M059J (cell line): Measurements from ENCODE around the gene PLEKHA8. TPM values are rescaled to one million over a fixed set of nuclear protein-coding genes. Genes with fewer than 3 reads are reported as not detected.
"Not testable (repeated sequence)": the region's sequence is repeated elsewhere in the genome, so short reads cannot be mapped to it uniquely, and the experiment has no call there.

Experiments used
- DNase-seq: peaks from one replicate; pipeline ENCODE4 v3.0.0-alpha.2; 2012; ENCODE audit warnings: low read depth
- total RNA-seq: library from RNA; depleted of rRNA; stranded (reverse); fragments of >200 nt; shearing (Covaris generic); gene quantifications from 2 replicates; pipeline ENCODE4 v1.2.3, GENCODE V29; 2014

Gene PLEKHA8
- total RNA-seq, 1 experiment from 2014 or later: 11.8 TPM

GRCh38 chr7:30062587-30062986, 34.4 kb downstream of the PLEKHA8 start:
- DNase-seq: peak; percentile 58

DNA sequence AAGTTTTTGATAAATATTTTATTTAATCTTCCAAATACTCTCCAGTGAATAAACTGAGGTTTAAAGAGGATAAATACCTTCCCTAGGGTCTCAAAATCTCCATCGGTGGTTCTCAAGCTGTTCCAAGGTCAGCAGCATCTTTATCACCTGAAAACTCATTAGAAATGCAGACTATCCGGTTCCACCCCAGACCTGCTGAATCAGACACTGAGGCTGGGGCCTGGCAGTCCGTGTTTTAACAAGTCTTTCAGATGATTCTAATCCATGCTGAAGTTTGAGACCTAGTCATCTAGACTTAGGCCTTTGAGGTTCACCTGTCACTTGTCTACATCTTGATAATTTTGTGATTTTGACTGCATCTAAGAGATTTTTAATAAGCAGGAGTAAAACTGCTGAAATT, 37.5 kb downstream of the PLEKHA8 start:
- no peak for DNase-seq

- DNase-seq: no peak
These were observed 38.5 kb downstream of the PLEKHA8 start for GRCh38 chr7:30066687-30067086.

DNA sequence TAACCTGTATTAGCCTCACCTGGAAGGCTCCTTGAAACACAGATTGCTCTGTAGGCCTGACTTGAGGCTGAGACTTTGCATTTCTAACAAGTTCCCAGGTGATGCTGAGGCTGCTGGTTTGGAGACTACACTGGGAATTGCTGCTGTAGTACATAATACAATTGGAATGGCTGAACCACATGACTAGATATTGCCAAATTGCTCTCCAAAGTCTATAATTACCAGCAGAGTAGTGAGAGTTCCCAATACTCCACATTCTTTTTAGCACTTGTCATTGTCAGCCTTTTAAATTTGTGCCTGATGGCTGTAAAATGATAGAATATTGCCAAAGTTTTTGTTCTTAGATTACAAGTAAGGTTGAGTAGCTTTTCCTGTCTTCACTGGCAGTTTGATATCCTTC, 39.9 kb downstream of the PLEKHA8 start:
- DNase-seq: peak; percentile 56

DNA sequence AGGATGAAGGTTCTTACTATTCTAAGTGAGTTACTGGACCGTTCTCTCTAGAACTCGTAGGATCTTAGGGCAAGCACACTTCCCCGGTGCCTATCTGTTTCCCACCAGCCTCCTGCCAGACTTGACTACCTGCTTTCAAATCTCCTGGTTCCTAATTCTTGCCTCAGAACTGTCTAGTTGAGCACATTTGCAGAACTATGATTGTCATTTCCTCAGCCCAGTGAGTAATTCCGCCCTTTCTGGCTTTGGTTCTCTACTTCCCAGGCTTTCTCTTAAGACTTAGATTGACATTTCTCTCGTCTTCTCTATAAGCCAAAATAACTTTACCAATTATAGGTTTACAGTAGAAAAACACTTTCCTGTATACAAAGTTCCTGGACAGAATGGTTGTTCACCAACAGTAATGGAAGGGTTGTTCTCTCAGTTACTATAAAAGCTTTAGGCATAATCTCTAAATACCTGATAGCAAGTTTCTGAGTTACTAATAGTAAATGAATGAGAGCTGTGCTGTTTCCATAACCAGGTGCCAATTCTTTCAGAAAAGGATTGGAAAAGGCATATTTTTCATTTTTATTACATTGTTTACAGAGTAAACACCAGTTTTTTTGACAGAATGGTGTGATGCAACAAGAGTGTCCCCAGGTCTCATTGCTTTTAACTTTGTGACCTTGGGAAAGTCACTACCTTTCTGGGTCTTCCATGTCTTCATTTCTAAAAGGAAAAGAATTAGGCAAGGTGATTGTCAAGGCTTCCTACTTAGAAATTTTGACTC, 41.1 kb downstream of the PLEKHA8 start:
- no peak for DNase-seq

GRCh38 chr7:30070052-30070451, 41.8 kb downstream of the PLEKHA8 start:
- no peak for DNase-seq

DNA sequence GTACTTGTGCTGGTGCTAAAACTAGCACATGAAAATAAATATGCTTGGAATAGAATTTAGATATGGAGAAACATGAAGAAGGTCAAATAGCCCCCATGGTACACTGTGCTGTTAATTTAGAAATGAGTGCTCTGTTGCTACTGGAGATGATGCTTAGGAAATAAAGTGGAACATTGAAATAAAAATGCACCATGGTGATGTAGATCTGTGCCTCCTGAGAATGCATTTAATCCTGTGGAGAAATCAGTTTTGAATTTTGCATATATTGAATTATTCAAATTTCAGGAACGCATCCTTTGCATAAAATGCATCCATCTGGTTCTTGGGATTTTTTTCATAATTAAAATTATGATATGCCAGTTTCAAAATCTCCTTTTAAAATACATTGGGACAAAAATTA, 44.5 kb downstream of the PLEKHA8 start:
- DNase-seq: no peak

DNA sequence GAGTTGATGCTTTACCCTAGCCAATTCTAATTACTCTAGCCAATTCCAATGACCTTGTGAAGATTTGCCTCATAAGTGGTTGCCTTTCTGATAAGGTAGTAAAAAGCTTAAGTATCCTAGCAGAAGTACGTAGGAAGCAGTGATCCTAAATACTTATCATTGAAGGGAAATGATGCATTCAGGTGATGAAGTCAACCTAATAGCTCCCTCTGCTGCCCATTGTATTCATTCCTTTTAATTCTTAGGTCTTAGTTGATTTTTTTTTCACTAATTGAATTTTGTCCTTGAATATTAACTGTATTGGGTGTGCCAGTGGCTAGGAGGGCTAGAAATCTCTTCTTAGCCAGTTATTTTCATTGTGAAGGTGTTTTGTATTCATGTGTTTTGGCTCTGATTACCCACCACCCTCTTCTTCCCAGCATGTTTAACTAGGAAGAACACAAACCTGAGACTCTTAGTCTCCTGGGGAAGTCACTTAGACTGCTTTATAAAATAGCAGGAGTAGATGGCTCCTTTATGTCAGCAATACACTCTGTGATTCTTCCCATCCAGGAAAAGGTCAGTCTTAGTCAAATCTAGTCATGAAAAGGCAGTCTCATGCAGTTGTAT, 46.3 kb downstream of the PLEKHA8 start:
- DNase-seq: peak; percentile 54

DNA sequence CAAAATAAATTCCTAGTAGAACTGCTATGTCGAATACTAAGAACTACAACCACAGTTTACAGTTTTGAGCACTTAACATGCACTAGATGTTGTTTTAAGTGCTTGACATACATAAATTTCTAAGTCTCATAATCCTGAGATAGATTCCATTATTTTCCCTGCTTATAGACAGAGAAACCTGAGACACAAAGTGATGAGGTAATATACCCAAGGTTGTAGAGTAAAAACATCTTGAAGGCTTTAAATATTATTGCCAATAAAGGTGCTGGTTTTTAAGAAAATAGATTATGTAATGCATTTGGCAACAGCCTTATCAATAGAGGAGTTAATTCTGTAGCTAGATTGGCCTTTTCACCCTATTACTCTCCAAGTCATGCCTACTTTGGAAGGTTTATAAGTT, 48.2 kb downstream of the PLEKHA8 start:
- no peak for DNase-seq

DNA sequence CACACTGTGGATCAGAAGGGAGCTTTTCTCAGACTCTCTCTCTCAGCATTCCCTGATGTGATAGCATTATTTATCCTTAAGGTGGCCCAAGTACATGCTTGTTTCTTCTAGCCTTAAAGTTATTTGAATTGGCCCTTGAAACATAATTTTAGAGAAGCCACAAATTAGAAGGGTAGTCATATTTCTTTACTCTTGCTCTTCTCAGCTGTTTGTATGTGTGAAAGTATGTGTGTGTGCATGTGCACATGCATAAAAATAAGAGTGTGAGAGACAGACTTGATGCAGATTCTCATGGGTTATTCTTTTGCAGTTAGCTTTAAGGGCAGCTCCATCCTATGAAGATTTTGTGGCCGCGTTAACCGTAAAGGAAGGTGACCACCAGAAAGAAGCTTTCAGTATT, 50.1 kb downstream of the PLEKHA8 start:
- no peak for DNase-seq

DNA sequence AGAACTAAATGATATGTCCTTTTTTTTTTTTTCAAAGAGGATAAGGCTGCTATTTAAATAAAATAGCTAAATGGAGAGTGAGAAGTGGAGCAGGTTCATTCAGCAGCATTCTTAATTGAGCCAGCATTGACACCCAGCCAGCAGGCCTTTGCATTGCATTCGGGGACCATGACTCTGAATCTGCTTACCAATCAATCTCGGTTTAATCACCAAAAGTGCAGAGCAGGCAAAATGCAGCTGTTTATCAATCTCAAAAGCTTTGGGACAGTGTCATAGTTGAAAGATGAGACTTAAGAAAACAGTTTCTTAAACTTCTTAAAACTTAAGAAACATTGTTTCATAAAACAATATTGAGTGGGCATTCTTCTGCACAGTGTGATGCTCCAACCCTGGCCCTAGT, 51.7 kb downstream of the PLEKHA8 start:
- DNase-seq: no peak

DNA sequence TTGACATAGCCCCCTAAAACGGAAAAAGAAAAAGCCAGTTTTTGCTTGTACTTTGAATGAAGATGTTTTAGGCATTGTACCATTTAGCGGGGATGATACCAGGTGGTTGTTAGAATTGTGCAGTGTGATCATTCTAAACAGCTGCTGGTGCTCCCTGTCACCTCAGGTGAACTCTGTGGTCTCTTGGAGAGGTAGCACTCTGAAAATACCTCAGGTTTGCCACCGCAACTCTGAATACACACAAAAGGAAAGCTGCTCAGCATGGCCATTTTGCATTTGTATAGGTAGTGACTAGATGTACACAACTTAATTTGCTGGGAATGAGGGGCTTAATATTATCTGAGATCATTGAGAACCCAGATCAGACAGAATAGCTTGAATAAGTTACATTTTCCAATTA, 52.6 kb downstream of the PLEKHA8 start:
- DNase-seq: no peak

DNA sequence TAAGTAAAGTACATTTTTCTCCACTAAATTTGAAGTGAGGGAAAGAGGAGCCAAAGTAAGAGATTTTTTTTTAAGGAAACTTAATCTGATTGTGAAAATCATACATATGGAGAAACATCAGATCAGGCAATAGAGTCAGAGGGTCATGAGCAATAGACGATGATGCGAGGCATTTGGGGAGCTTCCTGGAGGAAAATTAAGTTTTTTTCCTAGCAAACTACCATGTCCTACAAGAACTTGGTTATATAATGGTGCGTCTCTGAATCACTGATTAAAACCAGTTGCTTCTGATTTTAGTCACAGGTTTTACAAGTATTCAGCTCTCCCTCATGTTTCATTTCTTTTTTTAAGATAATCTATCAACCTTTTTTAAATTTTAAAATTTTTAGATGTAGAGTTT, 54.5 kb downstream of the PLEKHA8 start:
- no peak for DNase-seq

DNA sequence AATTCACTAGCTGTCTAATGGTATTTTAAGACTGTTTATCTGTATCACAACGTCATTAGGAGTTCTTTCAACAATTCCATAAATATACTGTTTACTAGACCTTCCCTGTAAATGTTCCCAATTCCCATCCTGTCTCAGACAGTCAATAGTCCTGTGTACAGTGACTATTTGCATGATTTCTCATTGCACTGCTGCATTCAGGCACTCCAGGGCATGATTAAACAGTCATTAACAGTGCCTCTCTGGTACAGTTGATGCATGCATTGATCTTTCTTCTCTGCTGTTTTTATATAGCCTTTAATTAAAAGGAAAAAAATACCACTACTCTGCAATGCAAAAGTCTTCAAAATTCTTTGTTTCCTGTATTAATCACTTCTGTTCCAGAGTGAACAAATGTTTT, 55.1 kb downstream of the PLEKHA8 start:
- DNase-seq: no peak

GRCh38 chr7:30084212-30084611, 56.0 kb downstream of the PLEKHA8 start:
- no peak for DNase-seq

GRCh38 chr7:30086529-30086928, 58.3 kb downstream of the PLEKHA8 start:
- no peak for DNase-seq

DNA sequence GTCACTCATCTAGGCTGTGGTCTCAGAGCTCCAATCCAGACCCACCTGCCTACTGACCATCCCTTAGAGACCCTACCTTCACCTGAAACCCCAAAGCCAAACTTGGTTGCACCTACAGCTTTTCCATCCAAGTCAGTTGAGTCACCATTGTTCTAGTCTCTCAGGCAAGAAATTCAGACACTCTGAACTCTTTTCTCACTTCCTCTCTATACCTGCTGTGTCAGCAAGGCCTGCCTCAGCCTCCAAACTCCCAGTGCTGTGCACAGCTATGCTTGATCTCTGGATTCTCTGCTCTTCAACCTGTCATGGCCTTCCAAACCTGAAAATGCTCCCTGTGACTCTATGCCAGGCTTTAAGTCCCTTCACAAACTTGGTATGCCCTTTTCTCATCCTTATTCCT, 59.2 kb downstream of the PLEKHA8 start:
- no peak for DNase-seq

DNA sequence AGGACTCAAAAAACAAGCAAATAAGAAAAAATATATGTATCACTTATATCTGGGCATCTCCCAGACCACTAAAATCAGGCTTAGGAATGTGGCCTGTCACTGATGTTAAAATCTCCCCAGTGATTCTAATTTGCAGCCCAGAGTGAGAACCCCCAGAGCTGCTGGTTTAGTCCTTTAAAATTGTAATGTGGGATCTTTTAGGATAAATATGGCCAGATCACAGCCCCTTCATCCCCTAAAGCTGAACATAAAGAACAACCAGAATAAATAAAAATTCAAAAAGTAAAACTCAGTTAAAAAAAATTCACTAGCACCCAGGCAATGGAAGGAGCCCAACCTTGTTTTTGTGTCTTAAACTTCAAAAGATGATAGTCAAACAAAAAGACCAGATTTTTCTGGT, 60.1 kb downstream of the PLEKHA8 start:
- DNase-seq: no peak

DNA sequence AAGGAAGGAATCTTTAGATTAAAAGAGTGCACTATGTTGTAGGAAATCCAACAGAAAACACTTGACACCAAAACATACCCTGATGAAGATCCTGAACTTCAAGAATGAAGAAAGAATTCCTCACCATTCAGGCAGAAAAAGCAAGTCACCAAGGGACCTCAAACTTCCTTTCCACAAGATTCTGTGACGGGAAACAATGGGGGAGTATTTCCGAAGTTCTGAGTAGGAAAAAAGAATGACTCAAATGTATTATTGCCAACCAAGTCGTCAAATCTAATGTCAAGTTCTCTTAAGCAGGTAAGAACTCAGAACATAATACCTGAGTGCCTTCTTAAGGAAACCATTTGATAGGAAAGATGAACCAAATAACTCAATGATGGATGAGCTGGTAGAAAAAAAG, 61.9 kb downstream of the PLEKHA8 start:
- DNase-seq: peak; percentile 8

DNA sequence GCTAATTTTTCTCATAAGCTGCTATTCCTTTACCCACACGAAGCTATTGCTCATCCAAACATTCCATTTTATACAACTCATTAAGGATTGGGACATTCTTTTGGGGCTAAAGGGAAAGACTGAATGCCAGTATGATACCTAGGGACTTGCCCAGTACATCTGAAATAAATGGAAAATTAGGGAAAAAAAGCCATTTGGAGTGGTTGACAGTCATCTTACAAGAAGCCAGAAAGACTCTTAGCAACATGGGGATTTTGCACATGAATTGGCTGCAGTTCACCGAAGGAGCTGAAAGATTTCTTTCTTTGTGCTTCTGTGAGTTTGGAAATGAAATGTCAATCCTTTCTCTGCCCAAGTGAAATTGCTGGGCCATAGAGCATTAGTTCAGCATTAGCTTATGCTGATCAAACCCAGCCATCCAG, 63.3 kb downstream of the PLEKHA8 start:
- peak; percentile 87 for DNase-seq

DNA sequence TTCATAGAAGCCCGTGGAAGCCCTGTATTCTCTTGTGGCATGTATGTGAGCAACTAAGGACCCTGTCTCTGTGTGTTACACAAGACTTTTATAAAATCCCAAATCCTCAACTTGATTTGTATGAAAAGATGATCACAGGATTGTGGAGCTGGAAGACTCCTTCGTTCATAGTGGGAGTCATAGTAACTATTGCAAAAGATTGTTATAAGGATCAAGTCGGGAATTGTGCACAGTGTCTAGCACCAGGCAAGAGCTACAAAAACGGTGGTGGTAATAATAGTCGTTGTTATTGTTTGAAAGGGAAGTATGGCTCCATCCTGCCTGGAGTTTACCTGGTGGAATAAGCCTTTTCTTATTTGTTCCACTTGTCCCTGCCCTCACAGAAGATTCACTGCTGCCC, 63.8 kb downstream of the PLEKHA8 start:
- no peak for DNase-seq

DNA sequence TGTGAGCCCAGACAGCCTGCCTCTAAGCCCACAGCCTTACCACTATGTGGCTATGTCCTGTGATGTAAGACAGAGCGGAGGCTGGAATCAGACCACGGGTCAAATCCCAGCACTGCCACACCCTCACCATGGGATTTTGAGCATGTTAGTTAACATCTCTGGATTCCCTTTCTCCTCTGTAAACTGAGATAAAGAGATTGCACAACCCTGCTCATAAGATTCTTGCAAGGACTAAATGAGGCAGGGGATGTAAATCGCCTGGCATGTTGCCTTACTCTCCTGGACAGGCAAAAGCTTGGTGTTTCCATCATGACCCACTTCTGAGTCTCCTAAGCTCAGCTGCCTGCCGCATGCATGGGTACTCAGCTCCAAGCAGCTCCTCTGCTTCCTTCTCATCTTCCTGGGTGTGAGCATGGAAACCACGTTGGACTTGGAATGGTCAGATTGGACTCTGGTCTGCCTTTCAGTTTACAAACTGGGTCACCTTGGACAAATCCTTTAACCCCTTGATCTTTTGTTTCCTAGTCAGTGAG, 65.3 kb downstream of the PLEKHA8 start:
- DNase-seq: no peak

DNA sequence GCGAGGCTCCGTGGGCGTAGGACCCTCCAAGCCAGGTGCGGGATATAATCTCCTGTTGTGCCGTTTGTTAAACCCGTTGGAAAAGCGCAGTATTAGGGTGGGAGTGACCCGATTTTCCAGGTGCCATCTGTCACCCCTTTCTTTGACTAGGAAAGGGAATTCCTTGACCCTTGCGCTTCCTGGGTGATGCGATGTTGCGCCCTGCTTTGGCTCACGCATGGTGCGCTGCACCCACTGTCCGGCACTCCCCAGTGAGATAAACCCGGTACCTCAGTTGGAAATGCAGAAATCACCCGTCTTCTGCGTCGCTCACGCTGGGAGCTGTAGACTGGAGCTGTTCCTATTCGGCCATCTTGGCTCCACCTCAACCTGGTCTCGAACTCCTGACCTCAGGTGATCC, 70.4 kb downstream of the PLEKHA8 start:
- DNase-seq: not testable (repeated sequence)
